Liver (tissue), 9 donors: ENCODE measurements around the gene NXPH1. TPM values are rescaled to one million over a fixed set of nuclear protein-coding genes. Genes with fewer than 3 reads are reported as not detected.

ENCODE experiments used
- DNase-seq: peaks from one replicate; pipeline ENCODE4 v3.0.0-alpha.2; 2017; ENCODE audit warnings: low spot score
- H3K27ac ChIP-seq, 2 donors: one replicate each; pipeline ENCODE4 v1.7.0; 2013; ENCODE audit warnings: inconsistent platforms in 2 of 2, low read length in 2 of 2, control low read depth in 1 of 2, low read depth in 1 of 2, mild to moderate bottlenecking in 1 of 2
- H3K27me3 ChIP-seq, 4 donors: one replicate each; pipeline versions ENCODE4 v1.6.1 to v1.7.0; 2013; ENCODE audit warnings: low read length in 3 of 4, inconsistent platforms in 1 of 4, mild to moderate bottlenecking in 1 of 4, moderate library complexity in 1 of 4; ENCODE audit not compliant: control insufficient read depth in 4 of 4, insufficient read depth in 4 of 4
- H3K36me3 ChIP-seq, 4 donors: one replicate each; pipeline versions ENCODE4 v1.6.1 to v1.7.0; 2013; ENCODE audit warnings: low read length in 3 of 4, mild to moderate bottlenecking in 3 of 4, low read depth in 1 of 4, moderate library complexity in 1 of 4; ENCODE audit not compliant: control insufficient read depth in 4 of 4, insufficient read depth in 3 of 4
- H3K4me1 ChIP-seq, 4 donors: one replicate each; pipeline versions ENCODE4 v1.6.1 to v1.7.0; 2013; ENCODE audit warnings: low read length in 3 of 4, mild to moderate bottlenecking in 3 of 4, moderate library complexity in 1 of 4; ENCODE audit not compliant: control insufficient read depth in 4 of 4, insufficient read depth in 4 of 4
- H3K4me3 ChIP-seq, 3 donors: one replicate each; pipeline versions ENCODE4 v1.6.1 to v1.7.0; 2013; ENCODE audit warnings: low read length in 3 of 3, control low read depth in 1 of 3, low read depth in 1 of 3, mild to moderate bottlenecking in 1 of 3
- H3K9ac ChIP-seq, 2 donors: one replicate each; pipeline ENCODE4 v1.7.0; 2013; ENCODE audit warnings: low read length in 2 of 2, mild to moderate bottlenecking in 2 of 2, moderate library complexity in 2 of 2, control low read depth in 1 of 2, low read depth in 1 of 2
- H3K9me3 ChIP-seq, 4 donors: one replicate each; pipeline versions ENCODE4 v1.6.1 to v1.7.0; 2013; ENCODE audit warnings: low read length in 3 of 4; ENCODE audit not compliant: control insufficient read depth in 4 of 4
- EGR1 ChIP-seq, 2 donors: IDR thresholded peaks; 2 replicates each; pipeline ENCODE4 v1.6.1; 2016 to 2018; ENCODE audit warnings: antibody characterized with exemption in 2 of 2, low read depth in 2 of 2
- FOXA1 ChIP-seq: IDR thresholded peaks from 2 replicates; pipeline ENCODE4 v1.6.1; 2016; ENCODE audit warnings: antibody characterized with exemption
- FOXA2 ChIP-seq: IDR thresholded peaks from 2 replicates; pipeline ENCODE4 v1.6.1; 2016; ENCODE audit warnings: antibody characterized with exemption
- GABPA ChIP-seq, 2 donors: IDR thresholded peaks in 1 of 2; conservative IDR thresholded peaks in 1 of 2; 2 replicates each; pipeline ENCODE4 v1.6.1; 2016; ENCODE audit warnings: antibody characterized with exemption in 2 of 2, mild to moderate bottlenecking in 1 of 2, moderate library complexity in 1 of 2
- HNF4A ChIP-seq, 2 donors: conservative IDR thresholded peaks; 2 replicates each; pipeline ENCODE4 v1.6.1; 2016; ENCODE audit warnings: antibody characterized with exemption in 2 of 2, mild to moderate bottlenecking in 2 of 2
- HNF4G ChIP-seq: IDR thresholded peaks from 2 replicates; pipeline ENCODE4 v1.6.1; 2016; ENCODE audit warnings: antibody characterized with exemption
- JUND ChIP-seq, 2 donors: IDR thresholded peaks; 2 replicates each; pipeline ENCODE4 v1.6.1; 2016; ENCODE audit warnings: antibody characterized with exemption in 2 of 2
- MAX ChIP-seq: IDR thresholded peaks from 2 replicates; pipeline ENCODE4 v1.6.1; 2016; ENCODE audit warnings: antibody characterized with exemption
- NR2F2 ChIP-seq: IDR thresholded peaks from 2 replicates; pipeline ENCODE4 v1.6.1; 2016; ENCODE audit warnings: antibody characterized with exemption
- RAD21 ChIP-seq, 2 donors: IDR thresholded peaks; 2 replicates each; pipeline ENCODE4 v1.6.1; 2016; ENCODE audit warnings: antibody characterized with exemption in 2 of 2, mild to moderate bottlenecking in 2 of 2
- RXRA ChIP-seq, 2 donors: IDR thresholded peaks; 2 replicates each; pipeline ENCODE4 v1.6.1; 2017 to 2018; ENCODE audit warnings: antibody characterized with exemption in 2 of 2, mild to moderate bottlenecking in 1 of 2
- SP1 ChIP-seq: IDR thresholded peaks from 2 replicates; pipeline ENCODE4 v1.6.1; 2018; ENCODE audit warnings: antibody characterized with exemption, mild to moderate bottlenecking
- TAF1 ChIP-seq: conservative IDR thresholded peaks from 2 replicates; pipeline ENCODE4 v1.6.1; 2016; ENCODE audit warnings: antibody characterized with exemption, mild to moderate bottlenecking
- YY1 ChIP-seq: IDR thresholded peaks from 2 replicates; pipeline ENCODE4 v1.6.1; 2016; ENCODE audit warnings: antibody characterized with exemption, mild to moderate bottlenecking
- WGBS: extraction: QIAGEN DNeasy Blood & Tissue Kit; methylation state at CpG from one replicate; pipeline ENCODE4 v1.1.7; 2013; 5-methylcytosine and 5-hydroxymethylcytosine counted together
- polyA plus RNA-seq, 2 donors: library from polyadenylated mRNA; stranded (reverse) in 1 of 2; unstranded in 1 of 2; fragments of 200-250 nt in 1 of 2; fragments of >200 nt in 1 of 2; fragmentation: Nextera tagmentation in 1 of 2; extraction: Ambion mirVana in 1 of 2; gene quantifications; one replicate each; pipeline versions ENCODE4 v1.2.1 to v1.2.3, GENCODE V29; 2013 to 2015
- total RNA-seq, 2 donors: library from RNA; depleted of rRNA; stranded (reverse); fragments of >200 nt; gene quantifications; one replicate each; pipeline ENCODE4 v1.2.3, GENCODE V29; 2014
- TF ChIP-seq, protein P1 (sequence below): fragments of 150-350 bp; IDR thresholded peaks from 2 replicates; pipeline ENCODE4 v1.5.1; 2017; ENCODE audit warnings: improper control_type of control experiment, low read depth, low read length; ENCODE audit not compliant: missing input control
- TF ChIP-seq, protein P2 (sequence below): IDR thresholded peaks from 2 replicates; pipeline ENCODE4 v1.6.1; 2016; ENCODE audit warnings: antibody characterized with exemption, mild to moderate bottlenecking
- TF ChIP-seq, protein P3 (sequence below): IDR thresholded peaks from 2 replicates; pipeline ENCODE4 v1.6.1; 2016; ENCODE audit warnings: antibody characterized with exemption
- TF ChIP-seq, protein P4 (sequence below): IDR thresholded peaks from 2 replicates; pipeline ENCODE4 v1.6.1; 2016; ENCODE audit warnings: antibody characterized with exemption
- donor health status: healthy.
- donor health status: healthy.
- donor health status: healthy.
- donor health status: healthy.
- donor health status: healthy.

Gene NXPH1
- total and polyA plus RNA-seq, 4 donors, result not detected

- TF ChIP-seq, protein P1, sequence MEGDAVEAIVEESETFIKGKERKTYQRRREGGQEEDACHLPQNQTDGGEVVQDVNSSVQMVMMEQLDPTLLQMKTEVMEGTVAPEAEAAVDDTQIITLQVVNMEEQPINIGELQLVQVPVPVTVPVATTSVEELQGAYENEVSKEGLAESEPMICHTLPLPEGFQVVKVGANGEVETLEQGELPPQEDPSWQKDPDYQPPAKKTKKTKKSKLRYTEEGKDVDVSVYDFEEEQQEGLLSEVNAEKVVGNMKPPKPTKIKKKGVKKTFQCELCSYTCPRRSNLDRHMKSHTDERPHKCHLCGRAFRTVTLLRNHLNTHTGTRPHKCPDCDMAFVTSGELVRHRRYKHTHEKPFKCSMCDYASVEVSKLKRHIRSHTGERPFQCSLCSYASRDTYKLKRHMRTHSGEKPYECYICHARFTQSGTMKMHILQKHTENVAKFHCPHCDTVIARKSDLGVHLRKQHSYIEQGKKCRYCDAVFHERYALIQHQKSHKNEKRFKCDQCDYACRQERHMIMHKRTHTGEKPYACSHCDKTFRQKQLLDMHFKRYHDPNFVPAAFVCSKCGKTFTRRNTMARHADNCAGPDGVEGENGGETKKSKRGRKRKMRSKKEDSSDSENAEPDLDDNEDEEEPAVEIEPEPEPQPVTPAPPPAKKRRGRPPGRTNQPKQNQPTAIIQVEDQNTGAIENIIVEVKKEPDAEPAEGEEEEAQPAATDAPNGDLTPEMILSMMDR, result no peak
Measured at GRCh38 chr7:8516976-8517375, 83.6 kb downstream of the NXPH1 start (continued).

GRCh38 chr7:8528311-8528710 is 94.9 kb downstream of the NXPH1 start:
- Histone ChIP-seq H3K36me3 (no peaks in the 10 kb centered on the region), H3K9me3 (peaks cover 0 to 7% (median 0%) of the 10 kb centered on the region in 4 donors), H3K4me3 (no peak overlapping the region), H3K27me3 (no peaks in the 10 kb centered on the region), H3K9ac (no peak overlapping the region), H3K4me1 (no peaks in the 10 kb centered on the region), H3K27ac (no peak overlapping the region)
- no peak for TF ChIP-seq HNF4A (conservative IDR thresholded peaks at IDR 0.05)
- TF ChIP-seq RAD21 (IDR thresholded peaks at IDR 0.05), result no peak
- TF ChIP-seq, protein P1, result no peak
- no peak for TF ChIP-seq GABPA (IDR thresholded peaks at IDR 0.05 in 1 of 2, conservative IDR thresholded peaks at IDR 0.05 in 1 of 2)
- TF ChIP-seq RXRA (IDR thresholded peaks at IDR 0.05), result no peak
- no peak for TF ChIP-seq JUND (IDR thresholded peaks at IDR 0.05)
- TF ChIP-seq MAX, result no peak
- TF ChIP-seq, protein P2, sequence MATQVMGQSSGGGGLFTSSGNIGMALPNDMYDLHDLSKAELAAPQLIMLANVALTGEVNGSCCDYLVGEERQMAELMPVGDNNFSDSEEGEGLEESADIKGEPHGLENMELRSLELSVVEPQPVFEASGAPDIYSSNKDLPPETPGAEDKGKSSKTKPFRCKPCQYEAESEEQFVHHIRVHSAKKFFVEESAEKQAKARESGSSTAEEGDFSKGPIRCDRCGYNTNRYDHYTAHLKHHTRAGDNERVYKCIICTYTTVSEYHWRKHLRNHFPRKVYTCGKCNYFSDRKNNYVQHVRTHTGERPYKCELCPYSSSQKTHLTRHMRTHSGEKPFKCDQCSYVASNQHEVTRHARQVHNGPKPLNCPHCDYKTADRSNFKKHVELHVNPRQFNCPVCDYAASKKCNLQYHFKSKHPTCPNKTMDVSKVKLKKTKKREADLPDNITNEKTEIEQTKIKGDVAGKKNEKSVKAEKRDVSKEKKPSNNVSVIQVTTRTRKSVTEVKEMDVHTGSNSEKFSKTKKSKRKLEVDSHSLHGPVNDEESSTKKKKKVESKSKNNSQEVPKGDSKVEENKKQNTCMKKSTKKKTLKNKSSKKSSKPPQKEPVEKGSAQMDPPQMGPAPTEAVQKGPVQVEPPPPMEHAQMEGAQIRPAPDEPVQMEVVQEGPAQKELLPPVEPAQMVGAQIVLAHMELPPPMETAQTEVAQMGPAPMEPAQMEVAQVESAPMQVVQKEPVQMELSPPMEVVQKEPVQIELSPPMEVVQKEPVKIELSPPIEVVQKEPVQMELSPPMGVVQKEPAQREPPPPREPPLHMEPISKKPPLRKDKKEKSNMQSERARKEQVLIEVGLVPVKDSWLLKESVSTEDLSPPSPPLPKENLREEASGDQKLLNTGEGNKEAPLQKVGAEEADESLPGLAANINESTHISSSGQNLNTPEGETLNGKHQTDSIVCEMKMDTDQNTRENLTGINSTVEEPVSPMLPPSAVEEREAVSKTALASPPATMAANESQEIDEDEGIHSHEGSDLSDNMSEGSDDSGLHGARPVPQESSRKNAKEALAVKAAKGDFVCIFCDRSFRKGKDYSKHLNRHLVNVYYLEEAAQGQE, result no peak
- no peak for TF ChIP-seq EGR1 (IDR thresholded peaks at IDR 0.05; ENCODE audit: low read depth in 2 of 2)
- no peak for TF ChIP-seq FOXA2
- TF ChIP-seq FOXA1, result no peak
- TF ChIP-seq, protein P3, sequence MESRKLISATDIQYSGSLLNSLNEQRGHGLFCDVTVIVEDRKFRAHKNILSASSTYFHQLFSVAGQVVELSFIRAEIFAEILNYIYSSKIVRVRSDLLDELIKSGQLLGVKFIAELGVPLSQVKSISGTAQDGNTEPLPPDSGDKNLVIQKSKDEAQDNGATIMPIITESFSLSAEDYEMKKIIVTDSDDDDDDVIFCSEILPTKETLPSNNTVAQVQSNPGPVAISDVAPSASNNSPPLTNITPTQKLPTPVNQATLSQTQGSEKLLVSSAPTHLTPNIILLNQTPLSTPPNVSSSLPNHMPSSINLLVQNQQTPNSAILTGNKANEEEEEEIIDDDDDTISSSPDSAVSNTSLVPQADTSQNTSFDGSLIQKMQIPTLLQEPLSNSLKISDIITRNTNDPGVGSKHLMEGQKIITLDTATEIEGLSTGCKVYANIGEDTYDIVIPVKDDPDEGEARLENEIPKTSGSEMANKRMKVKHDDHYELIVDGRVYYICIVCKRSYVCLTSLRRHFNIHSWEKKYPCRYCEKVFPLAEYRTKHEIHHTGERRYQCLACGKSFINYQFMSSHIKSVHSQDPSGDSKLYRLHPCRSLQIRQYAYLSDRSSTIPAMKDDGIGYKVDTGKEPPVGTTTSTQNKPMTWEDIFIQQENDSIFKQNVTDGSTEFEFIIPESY, result no peak
- TF ChIP-seq SP1, result no peak
- TF ChIP-seq, protein P4, sequence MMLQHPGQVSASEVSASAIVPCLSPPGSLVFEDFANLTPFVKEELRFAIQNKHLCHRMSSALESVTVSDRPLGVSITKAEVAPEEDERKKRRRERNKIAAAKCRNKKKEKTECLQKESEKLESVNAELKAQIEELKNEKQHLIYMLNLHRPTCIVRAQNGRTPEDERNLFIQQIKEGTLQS, result no peak
- no peak for TF ChIP-seq TAF1
- no peak for TF ChIP-seq HNF4G
- no peak for TF ChIP-seq YY1
- TF ChIP-seq NR2F2, result no peak
- no peak for DNase-seq
- 57% methylated on average over 2 of the region's 2 CpGs for WGBS
